K562 (cell line): ENCODE measurements around the gene B2M. TPM values are rescaled to one million over a fixed set of nuclear protein-coding genes. Genes with fewer than 3 reads are reported as not detected.
A peak's percentile ranks its signal among the peaks of the same experiment; 100 is the strongest.

Experiments used
- BACH1 ChIP-seq: fragments of 200-800 bp; sonication (Bioruptor generic); IDR thresholded peaks from 2 replicates; pipeline ENCODE4 v1.6.1; 2016; ENCODE audit warnings: missing genetic modification characterization, missing compliant biosample characterization
- CBFA2T3 ChIP-seq: fragments of 450-650 bp; IDR thresholded peaks from 2 replicates; pipeline ENCODE4 v1.6.1; 2017
- CBX2 ChIP-seq: fragments of 200-600 bp; sonication (generic); IDR thresholded peaks from one replicate; pipeline ENCODE4 v1.6.1; 2012; ENCODE audit warnings: mild to moderate bottlenecking, low read length, inconsistent platforms; ENCODE audit not compliant: insufficient read depth, poor library complexity, severe bottlenecking
- FUS ChIP-seq: fragments of 200-400 bp; formaldehyde crosslinking; optimal IDR thresholded peaks from 2 replicates; pipeline ENCODE3; 2017; ENCODE audit warnings: low read depth, low read length
- MIER1 ChIP-seq: fragments of 450-650 bp; IDR thresholded peaks from 2 replicates; pipeline ENCODE4 v1.6.1; 2016; ENCODE audit warnings: antibody characterized with exemption, mild to moderate bottlenecking, low read depth
- MTA3 ChIP-seq: fragments of 450-650 bp; formaldehyde crosslinking; IDR thresholded peaks from 2 replicates; pipeline ENCODE4 v1.6.1; 2017; ENCODE audit warnings: mild to moderate bottlenecking, borderline replicate concordance
- PCBP2 ChIP-seq: fragments of 200-400 bp; formaldehyde crosslinking; IDR thresholded peaks from 2 replicates; pipeline ENCODE4 v1.6.1; 2018; ENCODE audit warnings: low read length, low read depth, mild to moderate bottlenecking, moderate library complexity; ENCODE audit not compliant: poor library complexity, severe bottlenecking
- PHF21A ChIP-seq: fragments of 450-650 bp; IDR thresholded peaks from 2 replicates; pipeline ENCODE4 v1.6.1; 2017; ENCODE audit warnings: low read depth, borderline replicate concordance
- RBM39 ChIP-seq: fragments of 200-400 bp; formaldehyde crosslinking; optimal IDR thresholded peaks from 2 replicates; pipeline ENCODE3; 2018; ENCODE audit warnings: low read depth, low read length
- RUNX1 ChIP-seq: sonication (generic); IDR thresholded peaks from 2 replicates; pipeline ENCODE4 v1.6.1; 2016; ENCODE audit warnings: antibody characterized with exemption, low read depth
- TGIF2 ChIP-seq: sonication (generic); formaldehyde crosslinking; IDR thresholded peaks from 2 replicates; pipeline ENCODE4 v1.8.1; 2022; ENCODE audit warnings: mild to moderate bottlenecking, missing genetic modification reagents, moderate library complexity
- ZFP1 ChIP-seq: fragments of 450-650 bp; formaldehyde crosslinking; IDR thresholded peaks from 2 replicates; pipeline ENCODE4 v1.4.0; 2020; ENCODE audit warnings: mild to moderate bottlenecking, mixed read lengths
- ZFX ChIP-seq: sonication (generic); formaldehyde crosslinking; IDR thresholded peaks from 2 replicates; pipeline ENCODE4 v1.8.0; 2022; ENCODE audit warnings: mild to moderate bottlenecking, missing genetic modification reagents, moderate library complexity
- ZNF445 ChIP-seq: fragments of 250-450 bp; sonication (Bioruptor Pico); IDR thresholded peaks from 2 replicates; pipeline ENCODE4 v1.4.0; 2020; ENCODE audit warnings: low read depth, mild to moderate bottlenecking, moderate library complexity
- ZNF830 ChIP-seq: fragments of 250-450 bp; sonication (Bioruptor Pico); IDR thresholded peaks from 2 replicates; pipeline ENCODE4 v1.5.0; 2021; ENCODE audit warnings: mild to moderate bottlenecking
- polyA plus RNA-seq, 8 experiments: library from polyadenylated mRNA; depleted of rRNA in 4 of 8; stranded (reverse) in 5 of 8; unstranded in 3 of 8; fragments of >200 nt; fragmentation: Nextera tagmentation in 2 of 8; fragmentation: Illumina TruSeq in 1 of 8; extraction: Ambion mirVana in 2 of 8; extraction: Trizol in 1 of 8; gene quantifications; 2 replicates each; pipeline versions ENCODE4 v1.2.1 to v1.2.3, GENCODE V29; 2011 to 2014; ENCODE audit warnings: inconsistent platforms in 1 of 8, missing spikeins in 1 of 8
- total RNA-seq, 7 experiments: library from RNA; depleted of rRNA in 6 of 7; stranded (reverse); fragments of >200 nt in 6 of 7; fragmentation: Illumina TruSeq in 2 of 7; extraction: Trizol in 2 of 7; gene quantifications; 2 replicates each; pipeline versions ENCODE4 v1.2.1 to v1.2.3, GENCODE V29; 2011 to 2021; ENCODE audit warnings: low replicate concordance in 1 of 7
- TF ChIP-seq, protein P1 (sequence below): IDR thresholded peaks from 2 replicates; pipeline ENCODE4 v1.6.1; 2014; ENCODE audit warnings: antibody characterized with exemption
- TF ChIP-seq, protein P2 (sequence below): sonication (generic); formaldehyde crosslinking; IDR thresholded peaks from 2 replicates; pipeline ENCODE4 v1.8.0; 2022; ENCODE audit warnings: mild to moderate bottlenecking, missing genetic modification reagents
- TF ChIP-seq, protein P3 (sequence below): fragments of 450-650 bp; formaldehyde crosslinking; IDR thresholded peaks from 2 replicates; pipeline ENCODE4 v1.4.0; 2020; ENCODE audit warnings: mild to moderate bottlenecking, moderate library complexity
- TF ChIP-seq, protein P4 (sequence below): IDR thresholded peaks from 2 replicates; pipeline ENCODE4 v1.6.1; 2011; ENCODE audit not compliant: insufficient read length; ENCODE audit errors: extremely low read depth
- TF ChIP-seq, protein P5 (sequence below): sonication (generic); formaldehyde crosslinking; IDR thresholded peaks from 2 replicates; pipeline ENCODE4 v1.8.1; 2022; ENCODE audit warnings: missing genetic modification reagents

The B2M gene
- total and polyA plus RNA-seq, 9 of the 15 experiments (the other 6 are each of a cell fraction or from before 2014, with no cell fraction given): 460 to 3,138 (median 1,032) TPM

DNA sequence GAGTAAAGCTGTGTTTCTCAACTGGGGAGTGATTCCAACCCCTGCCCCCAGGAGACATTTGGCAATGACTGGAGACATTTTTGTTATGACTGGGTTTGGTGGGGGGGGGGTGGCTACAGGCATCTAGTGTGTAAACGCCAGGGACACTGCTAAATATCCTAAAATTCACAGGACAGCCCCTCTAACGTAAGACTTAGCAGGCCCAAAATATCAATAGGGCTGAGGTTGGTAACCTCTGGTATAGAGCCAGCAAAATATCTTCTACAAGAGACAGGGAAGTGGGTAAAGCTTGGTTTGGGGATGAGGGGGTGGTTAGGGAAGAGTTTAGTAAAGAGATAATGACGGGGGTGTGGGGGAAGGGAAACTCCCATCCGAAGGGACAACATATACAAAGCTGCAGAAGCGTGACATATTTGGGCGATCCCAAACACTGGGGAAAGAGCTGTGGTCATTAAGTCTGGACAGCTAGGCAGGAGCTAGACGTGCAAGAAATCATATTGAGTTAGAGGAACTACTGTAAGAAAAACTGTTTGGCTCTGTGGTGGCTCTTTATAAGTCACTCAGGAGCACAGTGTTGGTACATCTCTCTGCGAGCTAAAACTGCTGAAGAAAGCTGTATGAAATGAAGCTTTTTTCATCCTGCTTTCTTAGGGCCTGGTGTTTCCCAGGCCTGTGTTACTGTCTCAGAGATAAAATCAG, 24.3 kb downstream of the B2M start (continued):
- TF ChIP-seq PHF21A: no peak
- TF ChIP-seq, protein P1, sequence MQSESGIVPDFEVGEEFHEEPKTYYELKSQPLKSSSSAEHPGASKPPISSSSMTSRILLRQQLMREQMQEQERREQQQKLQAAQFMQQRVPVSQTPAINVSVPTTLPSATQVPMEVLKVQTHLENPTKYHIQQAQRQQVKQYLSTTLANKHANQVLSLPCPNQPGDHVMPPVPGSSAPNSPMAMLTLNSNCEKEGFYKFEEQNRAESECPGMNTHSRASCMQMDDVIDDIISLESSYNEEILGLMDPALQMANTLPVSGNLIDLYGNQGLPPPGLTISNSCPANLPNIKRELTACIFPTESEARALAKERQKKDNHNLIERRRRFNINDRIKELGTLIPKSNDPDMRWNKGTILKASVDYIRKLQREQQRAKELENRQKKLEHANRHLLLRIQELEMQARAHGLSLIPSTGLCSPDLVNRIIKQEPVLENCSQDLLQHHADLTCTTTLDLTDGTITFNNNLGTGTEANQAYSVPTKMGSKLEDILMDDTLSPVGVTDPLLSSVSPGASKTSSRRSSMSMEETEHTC: no peak
- TF ChIP-seq CBX2: no peak
- no peak for TF ChIP-seq PCBP2
- TF ChIP-seq, protein P2, sequence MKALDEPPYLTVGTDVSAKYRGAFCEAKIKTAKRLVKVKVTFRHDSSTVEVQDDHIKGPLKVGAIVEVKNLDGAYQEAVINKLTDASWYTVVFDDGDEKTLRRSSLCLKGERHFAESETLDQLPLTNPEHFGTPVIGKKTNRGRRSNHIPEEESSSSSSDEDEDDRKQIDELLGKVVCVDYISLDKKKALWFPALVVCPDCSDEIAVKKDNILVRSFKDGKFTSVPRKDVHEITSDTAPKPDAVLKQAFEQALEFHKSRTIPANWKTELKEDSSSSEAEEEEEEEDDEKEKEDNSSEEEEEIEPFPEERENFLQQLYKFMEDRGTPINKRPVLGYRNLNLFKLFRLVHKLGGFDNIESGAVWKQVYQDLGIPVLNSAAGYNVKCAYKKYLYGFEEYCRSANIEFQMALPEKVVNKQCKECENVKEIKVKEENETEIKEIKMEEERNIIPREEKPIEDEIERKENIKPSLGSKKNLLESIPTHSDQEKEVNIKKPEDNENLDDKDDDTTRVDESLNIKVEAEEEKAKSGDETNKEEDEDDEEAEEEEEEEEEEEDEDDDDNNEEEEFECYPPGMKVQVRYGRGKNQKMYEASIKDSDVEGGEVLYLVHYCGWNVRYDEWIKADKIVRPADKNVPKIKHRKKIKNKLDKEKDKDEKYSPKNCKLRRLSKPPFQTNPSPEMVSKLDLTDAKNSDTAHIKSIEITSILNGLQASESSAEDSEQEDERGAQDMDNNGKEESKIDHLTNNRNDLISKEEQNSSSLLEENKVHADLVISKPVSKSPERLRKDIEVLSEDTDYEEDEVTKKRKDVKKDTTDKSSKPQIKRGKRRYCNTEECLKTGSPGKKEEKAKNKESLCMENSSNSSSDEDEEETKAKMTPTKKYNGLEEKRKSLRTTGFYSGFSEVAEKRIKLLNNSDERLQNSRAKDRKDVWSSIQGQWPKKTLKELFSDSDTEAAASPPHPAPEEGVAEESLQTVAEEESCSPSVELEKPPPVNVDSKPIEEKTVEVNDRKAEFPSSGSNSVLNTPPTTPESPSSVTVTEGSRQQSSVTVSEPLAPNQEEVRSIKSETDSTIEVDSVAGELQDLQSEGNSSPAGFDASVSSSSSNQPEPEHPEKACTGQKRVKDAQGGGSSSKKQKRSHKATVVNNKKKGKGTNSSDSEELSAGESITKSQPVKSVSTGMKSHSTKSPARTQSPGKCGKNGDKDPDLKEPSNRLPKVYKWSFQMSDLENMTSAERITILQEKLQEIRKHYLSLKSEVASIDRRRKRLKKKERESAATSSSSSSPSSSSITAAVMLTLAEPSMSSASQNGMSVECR: no peak
- TF ChIP-seq, protein P3, sequence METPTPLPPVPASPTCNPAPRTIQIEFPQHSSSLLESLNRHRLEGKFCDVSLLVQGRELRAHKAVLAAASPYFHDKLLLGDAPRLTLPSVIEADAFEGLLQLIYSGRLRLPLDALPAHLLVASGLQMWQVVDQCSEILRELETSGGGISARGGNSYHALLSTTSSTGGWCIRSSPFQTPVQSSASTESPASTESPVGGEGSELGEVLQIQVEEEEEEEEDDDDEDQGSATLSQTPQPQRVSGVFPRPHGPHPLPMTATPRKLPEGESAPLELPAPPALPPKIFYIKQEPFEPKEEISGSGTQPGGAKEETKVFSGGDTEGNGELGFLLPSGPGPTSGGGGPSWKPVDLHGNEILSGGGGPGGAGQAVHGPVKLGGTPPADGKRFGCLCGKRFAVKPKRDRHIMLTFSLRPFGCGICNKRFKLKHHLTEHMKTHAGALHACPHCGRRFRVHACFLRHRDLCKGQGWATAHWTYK (CRISPR knock-in tag): no peak
- no peak for TF ChIP-seq BACH1
- TF ChIP-seq ZFP1 (CRISPR knock-in tag): no peak
- peak; percentile 49 for TF ChIP-seq CBFA2T3
- TF ChIP-seq, protein P4, sequence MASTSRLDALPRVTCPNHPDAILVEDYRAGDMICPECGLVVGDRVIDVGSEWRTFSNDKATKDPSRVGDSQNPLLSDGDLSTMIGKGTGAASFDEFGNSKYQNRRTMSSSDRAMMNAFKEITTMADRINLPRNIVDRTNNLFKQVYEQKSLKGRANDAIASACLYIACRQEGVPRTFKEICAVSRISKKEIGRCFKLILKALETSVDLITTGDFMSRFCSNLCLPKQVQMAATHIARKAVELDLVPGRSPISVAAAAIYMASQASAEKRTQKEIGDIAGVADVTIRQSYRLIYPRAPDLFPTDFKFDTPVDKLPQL: no peak
- no peak for TF ChIP-seq ZNF445 (CRISPR knock-in tag)
- TF ChIP-seq RBM39: no peak
- no peak for TF ChIP-seq ZNF830 (CRISPR knock-in tag)
- TF ChIP-seq MTA3: 0 out of 2 replicates have a peak, but pooled peaks have one; percentile 69
- no peak for TF ChIP-seq RUNX1
- no peak for TF ChIP-seq TGIF2 (CRISPR knock-in tag)
- peak; percentile 40; the same call in 1 of the 2 replicates for TF ChIP-seq ZFX
- TF ChIP-seq FUS: no peak
- TF ChIP-seq, protein P5, sequence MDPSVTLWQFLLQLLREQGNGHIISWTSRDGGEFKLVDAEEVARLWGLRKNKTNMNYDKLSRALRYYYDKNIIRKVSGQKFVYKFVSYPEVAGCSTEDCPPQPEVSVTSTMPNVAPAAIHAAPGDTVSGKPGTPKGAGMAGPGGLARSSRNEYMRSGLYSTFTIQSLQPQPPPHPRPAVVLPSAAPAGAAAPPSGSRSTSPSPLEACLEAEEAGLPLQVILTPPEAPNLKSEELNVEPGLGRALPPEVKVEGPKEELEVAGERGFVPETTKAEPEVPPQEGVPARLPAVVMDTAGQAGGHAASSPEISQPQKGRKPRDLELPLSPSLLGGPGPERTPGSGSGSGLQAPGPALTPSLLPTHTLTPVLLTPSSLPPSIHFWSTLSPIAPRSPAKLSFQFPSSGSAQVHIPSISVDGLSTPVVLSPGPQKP (CRISPR knock-in tag): no peak
- TF ChIP-seq MIER1: no peak
